EH (cell line): ENCODE measurements around the gene CAPN10.

Experiments
- DNase-seq: peaks from one replicate; pipeline ENCODE4 v3.0.0-alpha.2; 2015; ENCODE audit warnings: low read depth

The CAPN10 gene

DNA sequence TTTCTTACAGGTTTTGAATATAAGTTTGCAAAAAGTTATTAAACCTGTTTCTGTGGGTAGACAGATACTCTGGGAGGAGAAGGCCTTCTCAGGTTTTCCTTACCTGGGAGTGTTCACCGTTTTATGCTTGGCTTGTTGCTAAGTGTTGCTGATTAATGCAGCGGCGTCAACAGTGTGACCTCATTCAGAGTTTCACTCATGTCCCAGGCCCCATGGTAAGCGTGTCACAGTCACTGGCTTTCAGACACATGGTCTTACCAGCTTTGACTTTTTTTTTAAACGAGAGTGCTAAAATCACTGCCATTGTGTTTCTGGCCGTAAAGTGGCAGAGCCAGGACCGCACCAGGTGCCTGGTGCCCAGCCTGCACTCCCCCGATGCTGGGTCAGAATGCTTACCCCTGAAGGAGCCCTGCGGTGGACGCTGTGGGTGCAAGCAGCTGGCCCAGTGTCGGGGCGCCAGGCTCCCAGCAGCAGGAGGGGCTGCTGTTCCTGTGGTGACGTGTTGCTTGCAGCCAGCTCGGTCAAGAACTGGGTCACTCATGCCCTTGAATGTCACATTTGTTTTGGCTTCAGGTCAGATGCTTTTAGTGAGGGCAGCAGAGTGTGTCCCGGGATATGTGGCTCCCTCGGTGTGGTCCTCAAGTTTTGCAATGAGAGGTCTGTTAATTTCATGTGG is 3.5 kb downstream of the CAPN10 start:
- DNase-seq: no peak

DNA sequence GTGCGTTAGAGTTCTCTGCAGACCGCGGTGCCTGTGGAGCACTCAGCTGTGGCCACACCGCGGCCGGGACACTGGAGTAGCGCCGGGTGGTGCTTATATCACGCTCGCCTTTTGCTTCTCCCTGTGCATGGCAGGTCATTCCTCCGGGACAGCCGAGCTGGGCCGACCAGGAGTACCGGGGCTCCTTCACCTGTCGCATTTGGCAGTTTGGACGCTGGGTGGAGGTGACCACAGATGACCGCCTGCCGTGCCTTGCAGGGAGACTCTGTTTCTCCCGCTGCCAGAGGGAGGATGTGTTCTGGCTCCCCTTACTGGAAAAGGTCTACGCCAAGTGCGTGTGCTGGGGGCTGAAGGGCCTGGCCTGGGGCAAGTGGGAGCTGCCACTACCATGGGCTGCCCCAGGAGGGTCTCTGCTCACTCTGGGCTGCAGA is 4.2 kb downstream of the CAPN10 start:
- DNase-seq: no peak

DNA sequence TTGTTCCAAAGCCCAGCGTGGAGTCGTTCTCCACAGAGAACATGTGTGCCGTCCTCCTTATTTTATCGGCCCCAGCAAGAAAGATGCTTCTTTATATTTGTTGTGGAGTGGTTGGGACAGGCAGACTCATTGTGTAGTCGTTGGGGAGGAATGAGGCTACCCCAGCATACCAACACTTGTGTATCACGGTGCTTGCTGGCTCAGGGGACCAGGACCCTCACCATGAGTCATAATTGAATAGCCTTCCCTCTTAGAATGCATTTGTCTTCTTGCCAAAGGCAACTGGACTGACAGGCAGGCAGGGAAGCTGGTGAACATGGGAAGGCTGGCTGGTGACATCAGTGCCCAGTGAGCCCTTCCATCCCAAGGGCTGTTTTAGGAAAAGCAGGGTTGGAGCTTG is 4.7 kb downstream of the CAPN10 start:
- peak; percentile 39 for DNase-seq

DNA sequence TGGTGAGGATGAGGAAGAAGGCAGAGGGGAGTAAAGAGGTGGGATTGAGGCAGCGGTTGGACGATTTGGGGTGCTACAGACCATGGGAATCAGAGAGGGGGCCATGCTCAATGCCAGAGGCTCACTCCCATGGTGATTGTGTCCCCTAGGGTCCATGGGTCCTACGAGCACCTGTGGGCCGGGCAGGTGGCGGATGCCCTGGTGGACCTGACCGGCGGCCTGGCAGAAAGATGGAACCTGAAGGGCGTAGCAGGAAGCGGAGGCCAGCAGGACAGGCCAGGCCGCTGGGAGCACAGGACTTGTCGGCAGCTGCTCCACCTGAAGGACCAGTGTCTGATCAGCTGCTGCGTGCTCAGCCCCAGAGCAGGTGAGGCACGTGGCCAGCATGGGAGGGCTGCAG is 5.2 kb downstream of the CAPN10 start:
- DNase-seq: no peak

DNA sequence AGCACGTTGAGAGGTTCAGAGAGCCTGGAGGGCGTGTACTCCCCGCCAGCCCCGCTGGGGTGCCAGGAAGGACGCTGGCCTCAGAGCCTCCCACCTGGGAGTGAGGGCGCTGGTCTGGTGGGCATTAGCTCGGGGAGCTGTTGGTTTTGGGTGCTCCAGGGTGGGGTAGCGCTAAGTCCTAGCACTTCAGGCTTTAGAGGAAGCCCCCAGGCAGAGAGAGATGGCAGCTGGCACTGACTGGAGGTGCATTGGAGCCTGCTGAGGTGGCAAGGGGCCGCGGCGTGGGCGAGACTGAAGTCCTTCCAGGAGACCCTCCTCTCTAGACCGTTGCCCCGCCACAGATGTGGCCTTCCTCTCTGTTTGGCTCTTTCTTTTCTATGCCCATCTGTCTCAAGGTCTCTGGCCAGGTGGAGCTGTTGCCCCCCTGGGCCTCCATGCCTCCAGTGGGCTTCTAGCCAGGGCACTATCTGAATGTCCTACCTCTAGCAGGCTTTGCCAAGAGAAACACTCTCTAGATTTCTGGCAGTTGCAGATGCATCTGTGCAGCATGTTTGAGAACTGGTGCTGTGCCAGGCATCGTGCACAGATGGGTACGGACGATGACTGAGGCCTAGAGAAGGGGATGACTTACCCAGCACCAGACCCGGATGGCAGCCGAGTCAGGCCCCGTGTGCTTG is 6.6 kb downstream of the CAPN10 start:
- DNase-seq: no peak

DNA sequence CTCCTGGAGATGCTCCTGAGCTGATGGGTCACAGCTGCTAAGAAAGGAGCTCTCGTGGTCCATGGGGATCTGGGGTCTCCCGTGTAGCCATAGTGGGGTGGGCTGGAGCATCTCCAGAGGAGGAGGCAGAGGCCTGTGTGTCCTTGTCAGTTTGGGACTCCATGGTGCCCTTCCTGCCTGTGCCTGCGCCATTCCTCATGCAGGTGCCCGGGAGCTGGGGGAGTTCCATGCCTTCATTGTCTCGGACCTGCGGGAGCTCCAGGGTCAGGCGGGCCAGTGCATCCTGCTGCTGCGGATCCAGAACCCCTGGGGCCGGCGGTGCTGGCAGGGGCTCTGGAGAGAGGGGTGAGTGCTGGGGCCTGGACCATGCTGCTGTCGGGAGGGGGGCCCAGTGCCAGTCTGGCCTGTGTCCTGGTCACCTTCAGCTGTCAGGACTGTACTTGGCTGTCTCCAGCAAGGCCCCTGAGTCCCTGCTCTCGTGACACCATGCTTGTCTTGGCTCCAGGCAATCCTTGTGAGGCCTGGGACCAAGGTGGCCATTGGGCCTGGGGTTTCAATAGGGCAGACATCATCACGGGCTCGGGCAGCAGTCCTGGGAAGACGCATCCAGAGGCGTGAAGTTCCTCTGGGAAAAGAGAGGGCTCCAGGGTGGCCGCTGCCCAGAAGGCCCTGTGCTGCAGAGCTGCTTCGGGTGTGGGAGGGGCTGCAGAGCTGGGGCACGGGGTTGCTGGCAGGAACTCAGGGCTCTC is 7.3 kb downstream of the CAPN10 start:
- no peak for DNase-seq

DNA sequence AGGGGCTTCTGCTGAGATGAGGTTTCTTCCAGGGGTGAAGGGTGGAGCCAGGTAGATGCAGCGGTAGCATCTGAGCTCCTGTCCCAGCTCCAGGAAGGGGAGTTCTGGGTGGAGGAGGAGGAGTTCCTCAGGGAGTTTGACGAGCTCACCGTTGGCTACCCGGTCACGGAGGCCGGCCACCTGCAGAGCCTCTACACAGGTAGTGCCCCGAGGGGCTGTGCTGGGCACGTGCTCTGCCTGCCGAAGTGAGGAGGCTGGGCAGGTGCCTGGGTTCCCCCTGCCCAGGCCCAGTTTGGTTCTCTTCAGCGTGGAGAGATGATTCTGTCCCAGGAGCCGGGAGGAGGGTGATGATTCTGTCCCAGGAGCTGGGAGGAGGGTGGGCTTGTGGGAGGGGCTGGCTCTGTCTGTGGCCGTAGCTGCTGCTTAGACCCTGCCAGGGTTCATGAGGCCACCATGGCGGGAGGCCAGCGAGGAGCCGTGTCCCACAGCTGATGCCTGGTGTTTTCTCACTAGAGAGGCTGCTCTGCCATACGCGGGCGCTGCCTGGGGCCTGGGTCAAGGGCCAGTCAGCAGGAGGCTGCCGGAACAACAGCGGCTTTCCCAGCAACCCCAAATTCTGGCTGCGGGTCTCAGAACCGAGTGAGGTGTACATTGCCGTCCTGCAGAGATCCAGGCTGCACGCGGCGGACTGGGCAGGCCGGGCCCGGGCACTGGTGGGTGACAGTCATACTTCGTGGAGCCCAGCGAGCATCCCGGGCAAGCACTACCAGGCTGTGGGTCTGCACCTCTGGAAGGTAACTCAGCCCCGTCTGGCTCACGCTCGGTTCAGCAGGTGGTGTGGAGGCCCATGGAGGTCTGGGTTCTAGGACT is 8.2 kb downstream of the CAPN10 start:
- no peak for DNase-seq

DNA sequence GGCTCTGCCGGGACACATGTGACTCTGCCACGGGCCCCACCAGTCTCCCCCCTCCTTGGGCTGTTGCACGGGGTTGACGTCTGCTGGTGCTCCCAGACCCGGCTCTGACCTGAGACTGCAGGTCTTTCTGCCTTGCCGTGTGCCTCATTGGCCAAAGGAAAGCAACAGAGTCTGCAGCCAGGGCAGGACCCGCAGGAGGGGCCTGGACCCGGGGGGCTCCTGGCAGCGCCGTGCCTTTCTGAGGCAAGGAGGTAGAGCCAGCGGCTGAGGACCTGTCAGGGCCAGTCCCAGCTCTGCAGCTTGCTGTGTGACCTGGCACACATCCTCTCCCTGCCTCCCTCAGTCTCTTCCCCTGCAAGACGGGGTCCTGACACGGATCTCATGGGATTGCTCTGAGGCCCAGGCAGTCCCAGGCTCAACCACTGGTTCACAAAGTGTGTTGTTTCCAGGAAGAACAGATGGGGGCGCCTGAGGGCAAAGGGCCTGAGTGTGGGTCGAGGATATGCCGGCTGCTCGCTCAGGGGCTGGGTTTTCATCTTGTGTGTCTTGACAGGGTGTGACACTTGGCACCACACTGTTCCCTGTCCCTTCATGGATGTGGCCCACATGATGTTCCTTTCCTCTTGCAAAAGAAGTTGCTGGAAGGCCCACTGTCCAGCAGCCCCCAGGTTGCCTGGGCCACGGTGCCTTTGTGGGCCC is 9.0 kb downstream of the CAPN10 start:
- no peak for DNase-seq

DNA sequence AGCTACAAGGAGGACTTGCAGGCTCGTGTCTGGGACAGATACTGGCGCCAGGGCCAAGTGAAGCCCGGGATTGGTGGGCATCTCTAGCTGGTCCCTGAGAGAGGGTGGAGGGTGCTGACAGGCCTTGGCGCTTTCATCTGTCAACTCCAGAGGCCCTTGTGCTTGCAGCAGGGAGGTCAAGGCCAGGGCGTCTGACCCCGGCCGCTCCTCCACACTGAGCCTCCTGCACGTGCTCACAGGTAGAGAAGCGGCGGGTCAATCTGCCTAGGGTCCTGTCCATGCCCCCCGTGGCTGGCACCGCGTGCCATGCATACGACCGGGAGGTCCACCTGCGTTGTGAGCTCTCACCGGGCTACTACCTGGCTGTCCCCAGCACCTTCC is 9.5 kb downstream of the CAPN10 start:
- DNase-seq: no peak

DNA sequence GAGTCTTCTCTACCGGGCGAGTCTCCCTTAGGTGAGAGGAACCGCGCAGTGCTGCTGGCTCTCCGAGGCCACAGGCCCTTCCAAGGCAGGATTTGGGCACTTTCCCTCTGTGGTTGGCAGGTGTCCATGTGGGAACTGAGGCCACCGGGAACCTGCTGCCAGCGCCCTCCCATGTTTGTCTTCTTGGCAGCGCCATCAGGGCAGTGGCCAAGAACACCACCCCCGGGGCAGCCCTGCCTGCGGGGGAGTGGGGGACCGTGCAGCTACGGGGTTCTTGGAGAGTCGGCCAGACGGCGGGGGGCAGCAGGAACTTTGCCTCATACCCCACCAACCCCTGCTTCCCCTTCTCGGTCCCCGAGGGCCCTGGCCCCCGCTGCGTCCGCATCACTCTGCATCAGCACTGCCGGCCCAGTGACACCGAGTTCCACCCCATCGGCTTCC is 10.0 kb downstream of the CAPN10 start:
- no peak for DNase-seq

DNA sequence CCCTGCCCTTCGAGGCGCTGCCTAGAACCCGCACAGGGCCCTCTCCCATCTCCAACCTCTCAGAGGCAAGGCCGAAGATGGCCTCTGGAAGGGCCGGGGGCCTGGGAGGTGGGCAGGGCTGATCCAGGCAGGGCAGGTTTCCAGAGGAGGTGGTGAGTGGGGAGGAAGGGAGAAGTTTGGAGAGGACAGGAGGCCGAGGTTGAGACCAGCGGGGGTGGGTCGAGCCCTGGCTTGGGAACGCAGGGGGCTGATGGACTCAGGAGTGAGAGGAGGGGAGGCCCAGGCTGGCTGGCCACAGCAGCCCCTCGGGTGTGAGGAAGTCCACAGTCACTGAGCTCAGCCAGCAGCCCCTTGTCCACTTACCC is 10.5 kb downstream of the CAPN10 start:
- no peak for DNase-seq

DNA sequence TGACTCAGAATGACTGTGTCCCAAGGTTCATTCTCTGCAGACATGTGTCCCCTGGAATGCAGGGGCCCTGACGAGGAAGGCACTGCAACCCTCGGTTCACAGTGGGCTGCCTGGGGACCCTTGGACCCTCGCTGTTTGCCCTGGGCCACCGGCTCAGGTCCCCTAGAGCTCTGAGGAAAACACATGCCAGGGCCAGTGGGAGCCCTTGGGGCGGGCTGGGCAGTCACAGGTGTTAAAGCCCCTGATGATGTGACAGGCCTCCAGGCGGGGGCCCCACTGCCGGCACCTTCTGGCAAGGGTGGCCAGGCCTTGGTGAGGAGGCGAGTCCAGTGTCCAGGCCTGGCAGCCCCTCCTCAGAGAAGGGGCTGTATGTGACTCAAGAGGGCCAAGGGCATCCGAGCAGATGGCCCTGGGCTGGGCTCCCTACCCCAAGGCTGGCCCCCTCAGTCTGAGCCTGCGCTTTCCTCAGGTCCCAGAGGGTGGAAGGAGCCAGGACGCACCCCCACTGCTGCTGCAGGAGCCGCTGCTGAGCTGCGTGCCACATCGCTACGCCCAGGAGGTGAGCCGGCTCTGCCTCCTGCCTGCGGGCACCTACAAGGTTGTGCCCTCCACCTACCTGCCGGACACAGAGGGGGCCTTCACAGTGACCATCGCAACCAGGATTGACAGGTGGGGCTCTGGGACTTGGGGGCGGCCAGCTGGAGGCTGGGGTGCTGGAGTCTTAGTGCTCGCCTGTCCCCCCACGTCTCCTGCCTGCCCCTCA is 11.1 kb downstream of the CAPN10 start:
- DNase-seq: no peak

DNA sequence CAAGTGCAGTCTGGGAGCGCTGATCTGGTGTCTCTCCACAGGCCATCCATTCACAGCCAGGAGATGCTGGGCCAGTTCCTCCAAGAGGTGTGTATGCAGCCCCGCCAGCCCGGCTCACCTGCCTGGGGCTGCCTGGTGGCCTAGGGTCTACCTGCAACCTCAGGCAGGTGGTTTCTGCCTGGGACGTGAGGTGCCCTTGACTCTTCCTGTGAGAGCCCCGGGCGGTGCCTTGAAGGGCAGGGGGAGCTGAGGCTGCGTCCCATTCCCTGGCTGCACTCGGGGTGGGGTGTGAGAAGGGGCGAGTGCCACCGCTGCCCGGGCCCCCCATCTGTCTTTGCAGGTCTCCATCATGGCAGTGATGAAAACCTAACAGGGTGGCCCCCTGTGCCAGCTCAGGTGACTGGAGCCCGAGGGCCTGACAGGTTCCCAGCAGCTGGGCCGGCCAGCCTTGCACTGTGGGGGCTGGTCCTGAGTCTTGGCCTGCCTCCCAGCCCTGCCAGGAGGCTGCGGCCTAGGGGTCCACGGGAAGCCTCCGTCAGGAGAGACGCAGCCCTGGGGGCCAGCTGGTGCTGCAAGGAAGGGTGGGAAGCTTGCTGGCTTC is 11.9 kb downstream of the CAPN10 start:
- no peak for DNase-seq

DNA sequence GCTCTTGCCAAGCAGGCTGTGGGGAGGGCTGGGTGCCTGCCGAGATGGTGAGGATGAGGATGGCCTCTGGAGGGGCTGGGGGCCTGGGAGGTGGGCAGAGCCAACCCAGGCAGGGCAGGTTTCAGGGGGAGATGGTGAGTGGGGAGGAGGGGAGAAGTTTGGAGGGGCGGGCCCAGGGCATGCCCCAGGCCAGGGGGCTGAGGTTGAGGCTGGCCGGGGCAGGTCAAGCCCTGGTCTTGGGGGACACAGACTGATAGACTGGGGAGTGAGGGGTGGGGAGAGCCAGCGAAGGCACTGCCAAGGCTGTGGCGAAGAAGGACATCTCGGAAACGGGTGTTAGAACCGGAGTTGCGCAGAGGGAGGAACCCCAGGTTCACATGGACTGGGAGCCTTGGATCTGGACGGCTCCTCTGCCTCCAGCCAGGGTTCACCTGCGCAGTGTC is 12.6 kb downstream of the CAPN10 start:
- no peak for DNase-seq

DNA sequence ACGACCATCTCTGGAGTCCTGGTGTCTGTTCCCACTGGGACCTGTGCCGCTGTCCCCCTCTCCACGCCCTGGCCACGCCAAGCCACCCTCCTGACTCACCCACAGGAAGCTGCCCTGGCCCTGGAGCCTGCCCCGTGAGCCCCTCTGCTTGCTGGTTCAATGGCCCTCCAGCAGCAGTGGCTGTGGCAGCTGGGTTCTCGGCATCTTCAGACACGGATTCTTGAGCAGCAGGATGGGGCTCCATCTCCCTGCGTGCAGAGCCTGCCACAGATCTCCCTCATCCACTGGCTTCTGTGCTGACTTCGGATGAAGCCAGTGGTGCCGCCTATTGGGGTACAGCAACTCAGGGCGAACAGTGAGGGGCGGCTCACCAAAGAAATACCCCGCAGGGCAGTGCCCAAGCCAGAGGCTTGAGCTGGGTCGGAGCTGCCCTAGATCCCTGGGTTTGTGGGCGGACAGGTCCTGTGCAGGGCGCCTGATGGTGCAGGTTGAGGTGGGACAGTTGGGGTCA is 14.0 kb downstream of the CAPN10 start:
- DNase-seq: no peak

DNA sequence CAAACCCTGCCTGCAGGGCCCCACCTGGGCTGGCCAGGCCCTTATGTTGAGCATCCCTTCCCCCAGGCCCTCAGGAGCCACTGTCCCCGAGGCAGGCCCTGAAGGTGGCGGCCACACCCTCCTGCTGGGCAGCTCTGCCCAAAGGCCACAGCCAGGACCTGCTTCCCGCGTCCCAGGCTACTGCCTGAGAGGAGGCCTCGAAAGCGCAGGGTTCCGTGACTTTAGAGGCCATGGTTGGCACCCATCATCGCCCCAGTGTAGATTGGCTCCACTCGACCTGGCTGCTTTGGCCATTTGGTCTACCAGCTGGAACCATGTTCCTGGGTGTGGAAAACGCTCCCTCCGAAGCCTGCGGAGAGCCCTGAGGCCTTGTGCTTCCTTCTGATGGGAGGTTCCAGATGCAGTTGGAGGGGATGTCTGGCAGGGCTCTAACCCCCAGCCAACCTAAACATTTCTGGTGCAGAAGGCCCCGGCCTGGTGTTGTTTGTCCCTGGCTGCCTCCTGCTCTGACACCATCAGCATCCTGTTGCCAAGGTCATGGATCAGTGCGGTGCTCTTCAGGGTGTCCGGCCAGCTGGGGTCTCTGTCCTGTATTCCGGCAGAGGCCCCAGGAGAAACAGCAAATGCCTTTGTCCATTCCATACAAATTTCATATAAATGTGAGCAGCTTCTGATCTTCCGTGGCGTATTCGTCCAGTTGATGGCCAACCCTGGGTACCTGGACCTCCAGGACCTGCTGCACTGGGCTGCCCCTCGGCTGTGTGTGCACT is 14.7 kb downstream of the CAPN10 start:
- no peak for DNase-seq

DNA sequence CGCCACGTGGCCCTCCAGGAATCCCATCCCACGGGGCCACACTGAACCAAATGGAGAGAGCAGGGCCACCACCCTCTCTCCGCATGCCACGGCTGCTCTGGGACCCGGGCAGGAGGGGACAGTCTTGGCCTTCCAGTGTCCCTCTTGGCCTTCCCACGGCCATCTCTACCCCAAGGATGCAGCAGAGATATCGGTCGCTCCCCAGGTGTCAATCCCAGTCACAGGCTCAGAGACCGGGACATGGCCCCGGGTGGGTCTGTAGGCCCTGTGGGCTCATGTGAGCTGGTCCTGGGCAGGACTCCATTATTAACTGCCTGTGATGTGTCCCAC is 15.3 kb downstream of the CAPN10 start:
- no peak for DNase-seq

DNA sequence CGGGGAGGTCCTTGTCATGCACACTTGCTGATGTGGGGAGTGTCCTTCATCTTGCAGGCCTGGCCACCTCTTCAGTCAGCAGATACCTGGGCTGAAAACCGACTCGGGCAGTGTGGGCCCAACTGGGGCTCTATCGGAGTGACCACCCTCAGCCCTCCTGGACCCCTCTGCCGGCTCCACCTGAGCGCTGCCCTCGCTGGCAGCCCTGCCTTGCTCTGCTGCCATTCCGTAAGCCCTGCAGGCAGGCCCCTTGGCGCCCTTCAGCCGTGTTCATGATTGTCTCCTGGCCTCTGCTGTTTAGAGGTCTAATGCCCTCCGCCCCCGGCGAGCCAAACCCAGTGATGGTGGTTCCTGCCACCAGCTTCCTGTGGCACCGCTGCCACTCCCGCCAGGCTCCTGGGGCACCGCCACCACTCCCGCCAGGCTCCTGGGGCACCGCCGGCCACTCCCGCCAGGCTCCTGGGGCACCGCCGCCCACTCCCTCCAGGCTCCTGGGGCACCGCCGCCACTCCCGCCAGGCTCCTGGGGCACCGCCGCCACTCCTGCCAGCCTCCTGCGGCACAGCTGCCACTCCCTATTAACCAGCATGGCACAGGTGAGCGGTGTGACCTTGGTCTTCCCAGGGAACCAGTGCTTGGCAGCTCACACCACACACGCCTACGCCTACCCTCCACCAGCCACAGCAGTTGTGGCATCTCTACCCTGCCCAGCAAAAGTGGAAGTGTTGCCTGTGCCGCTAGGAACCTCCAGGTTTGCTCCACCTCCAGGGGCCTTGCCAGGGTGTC is 15.9 kb downstream of the CAPN10 start:
- no peak for DNase-seq
